Loucy (cell line): Measurements from ENCODE around the gene OR52B6.
A peak's percentile ranks its signal among the peaks of the same experiment; 100 is the strongest.

ENCODE experiments used
- H2AFZ ChIP-seq: fragments of 200-600 bp; sonication (generic); 2 replicates; pipeline ENCODE4 v1.6.0; 2016; ENCODE audit warnings: antibody characterized with exemption, mild to moderate bottlenecking, low read length, moderate library complexity
- H3F3A ChIP-seq: fragments of 200-600 bp; 2 replicates; pipeline ENCODE4 v1.6.0; 2016; ENCODE audit warnings: antibody characterized with exemption, low read depth, mild to moderate bottlenecking
- H3K27me3 ChIP-seq: fragments of 200-600 bp; sonication (generic); 2 replicates; pipeline ENCODE4 v1.6.1; 2014; ENCODE audit warnings: low read length, mild to moderate bottlenecking; ENCODE audit not compliant: insufficient read depth, poor library complexity, severe bottlenecking
- H3K36me3 ChIP-seq: fragments of 200-600 bp; sonication (generic); 2 replicates; pipeline ENCODE4 v1.6.1; 2016; ENCODE audit warnings: low read length; ENCODE audit not compliant: insufficient read depth
- H3K4me1 ChIP-seq: fragments of 200-600 bp; sonication (generic); 2 replicates; pipeline ENCODE4 v1.5.1; 2014; ENCODE audit warnings: low read length, mild to moderate bottlenecking; ENCODE audit not compliant: insufficient read depth, poor library complexity, severe bottlenecking
- H3K4me2 ChIP-seq: fragments of 200-600 bp; sonication (generic); 2 replicates; pipeline ENCODE4 v1.6.0; 2014; ENCODE audit warnings: antibody characterized with exemption, low read length, low read depth, mild to moderate bottlenecking; ENCODE audit not compliant: poor library complexity, severe bottlenecking
- H3K4me3 ChIP-seq: fragments of 200-600 bp; sonication (generic); 2 replicates; pipeline ENCODE4 v1.5.1; 2014; ENCODE audit warnings: low read length, mild to moderate bottlenecking, mixed read lengths; ENCODE audit not compliant: poor library complexity, severe bottlenecking
- H3K79me2 ChIP-seq: fragments of 200-600 bp; sonication (generic); 2 replicates; pipeline ENCODE4 v1.6.1; 2014; ENCODE audit warnings: low read length; ENCODE audit not compliant: insufficient read depth
- H3K9ac ChIP-seq: fragments of 200-600 bp; sonication (generic); 2 replicates; pipeline ENCODE4 v1.6.0; 2014; ENCODE audit warnings: mild to moderate bottlenecking, low read depth, low read length, moderate library complexity; ENCODE audit not compliant: poor library complexity, severe bottlenecking
- H3K9me2 ChIP-seq: fragments of 200-600 bp; sonication (generic); replicated peaks from 2 replicates; pipeline ENCODE4 v1.6.1; 2016; ENCODE audit warnings: low read depth, low read length, mixed read lengths
- H3K9me3 ChIP-seq: fragments of 200-600 bp; sonication (generic); 2 replicates; pipeline ENCODE4 v1.6.1; 2014; ENCODE audit warnings: mild to moderate bottlenecking, antibody characterized with exemption, low read length, low read depth; ENCODE audit not compliant: insufficient read depth
- H4K20me1 ChIP-seq: fragments of 200-600 bp; sonication (generic); 2 replicates; pipeline ENCODE4 v1.6.0; 2014; ENCODE audit warnings: antibody characterized with exemption, low read length, mild to moderate bottlenecking; ENCODE audit not compliant: insufficient read depth, poor library complexity, severe bottlenecking
- CTCF ChIP-seq: fragments of 200-600 bp; sonication (generic); conservative IDR thresholded peaks from 2 replicates; pipeline ENCODE4 v1.5.1; 2014; ENCODE audit warnings: mild to moderate bottlenecking, antibody characterized with exemption, low read length
- EZH2phosphoT487 ChIP-seq: fragments of 200-600 bp; IDR thresholded peaks from 2 replicates; pipeline ENCODE4 v1.6.1; 2018; ENCODE audit warnings: antibody characterized with exemption, mild to moderate bottlenecking, moderate library complexity, borderline replicate concordance

OR52B6 gene

GRCh38 chr11:5610446-5610845, 29.8 kb downstream of the OR52B6 start:
- H2AFZ ChIP-seq: no peak overlapping the region
- TF ChIP-seq CTCF: no peak
- no peaks in the 10 kb centered on the region for H3K9me2 ChIP-seq

DNA sequence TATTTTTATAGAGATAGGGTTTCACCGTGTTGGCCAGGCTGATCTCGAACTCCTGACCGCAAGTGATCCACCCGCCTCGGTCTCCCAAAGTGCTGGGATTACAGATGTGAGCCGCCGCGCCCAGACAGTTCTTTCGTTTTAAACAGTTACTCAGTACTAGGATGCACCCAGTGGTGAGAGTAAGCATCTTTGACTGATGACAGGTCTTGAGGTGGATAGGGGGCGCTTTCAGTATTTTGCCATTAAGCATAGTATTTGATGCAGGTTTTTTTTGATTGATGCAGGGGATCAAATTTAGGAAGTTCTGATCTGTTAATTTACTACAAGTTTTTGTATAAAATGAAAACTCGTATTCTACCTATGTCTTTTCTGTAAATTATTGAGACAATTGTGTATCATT, 30.9 kb downstream of the OR52B6 start:
- no peaks in the 10 kb centered on the region for H3K27me3 ChIP-seq
- no peaks in the 10 kb centered on the region for H4K20me1 ChIP-seq
- TF ChIP-seq CTCF (peak; percentile 55), EZH2phosphoT487 (no peak)
- no peaks in the 10 kb centered on the region for H3K4me1 ChIP-seq
- H2AFZ ChIP-seq: no peak overlapping the region
- H3K79me2 ChIP-seq: no peaks in the 10 kb centered on the region
- H3K9me2 ChIP-seq: no peaks in the 10 kb centered on the region
- no peak overlapping the region for H3K4me2 ChIP-seq
- H3K9ac ChIP-seq: no peak overlapping the region
- H3F3A ChIP-seq: no peaks in the 10 kb centered on the region
- H3K36me3 ChIP-seq: no peaks in the 10 kb centered on the region
- no peak overlapping the region for H3K4me3 ChIP-seq
- no peaks in the 10 kb centered on the region for H3K9me3 ChIP-seq

More at GRCh38 chr11:5610446-5610845, 29.8 kb downstream of the OR52B6 start:
- Histone ChIP-seq H3K79me2 (no peaks in the 10 kb centered on the region), H3K27me3 (no peaks in the 10 kb centered on the region), H3K4me2 (no peak overlapping the region), H3K9ac (no peak overlapping the region), H3F3A (no peaks in the 10 kb centered on the region), H3K4me1 (no peaks in the 10 kb centered on the region), H3K36me3 (no peaks in the 10 kb centered on the region), H4K20me1 (no peaks in the 10 kb centered on the region), H3K4me3 (no peak overlapping the region), H3K9me3 (no peaks in the 10 kb centered on the region)

- no peaks in the 10 kb centered on the region for H4K20me1 ChIP-seq
- H3K9me3 ChIP-seq: no peaks in the 10 kb centered on the region
- no peak overlapping the region for H3K4me3 ChIP-seq
- no peak overlapping the region for H3K4me2 ChIP-seq
- no peak for TF ChIP-seq EZH2phosphoT487
- no peak for TF ChIP-seq CTCF
- no peaks in the 10 kb centered on the region for H3K27me3 ChIP-seq
- H3K36me3 ChIP-seq: no peaks in the 10 kb centered on the region
- H3K4me1 ChIP-seq: peaks cover 2% of the 10 kb centered on the region
- no peak overlapping the region for H3K9ac ChIP-seq
- no peaks in the 10 kb centered on the region for H3K9me2 ChIP-seq
- H3K79me2 ChIP-seq: no peaks in the 10 kb centered on the region
- no peaks in the 10 kb centered on the region for H3F3A ChIP-seq
- no peak overlapping the region for H2AFZ ChIP-seq
Observed at GRCh38 chr11:5618807-5619206, 38.1 kb downstream of the OR52B6 start.
